ENCODE measurements around the gene ANKRD33B. TPM values are rescaled to one million over a fixed set of nuclear protein-coding genes. Genes with fewer than 3 reads are reported as not detected.

The ANKRD33B gene
- total RNA-seq, 2 donors from 2014 or later, result 4.1 to 7.4 TPM

DNA sequence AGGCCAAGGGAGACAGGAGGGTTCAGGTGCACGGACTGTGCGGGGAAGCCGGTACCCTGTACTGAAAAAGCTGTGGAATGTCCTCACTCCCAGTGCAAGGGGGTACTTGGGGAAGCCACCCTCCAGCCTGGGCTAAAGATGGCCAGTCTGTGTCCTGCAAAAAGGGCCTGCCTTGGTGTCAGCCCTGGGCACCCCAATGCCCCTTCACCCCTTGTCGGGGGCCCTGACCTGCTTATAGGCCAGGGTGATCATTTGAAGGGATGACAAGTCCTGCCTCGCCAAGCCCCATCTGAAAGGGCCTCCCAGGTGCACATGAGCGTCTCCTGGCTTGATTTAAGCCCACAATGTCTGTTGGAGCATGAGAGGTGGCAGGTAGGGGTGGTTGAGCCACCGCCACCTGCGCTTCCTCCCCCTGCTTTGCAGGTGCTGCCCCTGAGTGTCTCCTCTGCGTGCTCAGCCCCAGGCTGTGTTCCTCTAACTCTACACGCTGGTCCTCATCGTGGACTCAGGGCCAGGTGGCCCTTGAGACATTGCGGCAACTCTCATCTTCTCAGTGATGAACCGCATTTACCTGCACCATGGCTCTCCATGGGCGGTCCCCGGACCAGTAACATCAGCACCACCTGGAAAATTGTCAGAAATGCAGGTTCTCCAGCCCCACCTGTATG, 97.0 kb downstream of the ANKRD33B start:
- Histone ChIP-seq H3K27me3 (replicated peaks; ENCODE audit: insufficient read depth) (no peaks in the 10 kb centered on the region), H3K9me3 (no peaks in the 10 kb centered on the region), H3K4me1 (replicated peaks) (no peaks in the 10 kb centered on the region), H3K4me3 (no peak overlapping the region), H3K27ac (no peak overlapping the region), H3K36me3 (no peaks in the 10 kb centered on the region)
- DNase-seq (ENCODE audit: low spot score), result no peak
- intact Hi-C loops (cut with DNase I), result no loop called here
- WGBS, result 88% methylated on average over 15 of the region's 15 CpGs
- no peak for TF ChIP-seq POLR2A (IDR thresholded peaks at IDR 0.05)
- TF ChIP-seq, protein P1, sequence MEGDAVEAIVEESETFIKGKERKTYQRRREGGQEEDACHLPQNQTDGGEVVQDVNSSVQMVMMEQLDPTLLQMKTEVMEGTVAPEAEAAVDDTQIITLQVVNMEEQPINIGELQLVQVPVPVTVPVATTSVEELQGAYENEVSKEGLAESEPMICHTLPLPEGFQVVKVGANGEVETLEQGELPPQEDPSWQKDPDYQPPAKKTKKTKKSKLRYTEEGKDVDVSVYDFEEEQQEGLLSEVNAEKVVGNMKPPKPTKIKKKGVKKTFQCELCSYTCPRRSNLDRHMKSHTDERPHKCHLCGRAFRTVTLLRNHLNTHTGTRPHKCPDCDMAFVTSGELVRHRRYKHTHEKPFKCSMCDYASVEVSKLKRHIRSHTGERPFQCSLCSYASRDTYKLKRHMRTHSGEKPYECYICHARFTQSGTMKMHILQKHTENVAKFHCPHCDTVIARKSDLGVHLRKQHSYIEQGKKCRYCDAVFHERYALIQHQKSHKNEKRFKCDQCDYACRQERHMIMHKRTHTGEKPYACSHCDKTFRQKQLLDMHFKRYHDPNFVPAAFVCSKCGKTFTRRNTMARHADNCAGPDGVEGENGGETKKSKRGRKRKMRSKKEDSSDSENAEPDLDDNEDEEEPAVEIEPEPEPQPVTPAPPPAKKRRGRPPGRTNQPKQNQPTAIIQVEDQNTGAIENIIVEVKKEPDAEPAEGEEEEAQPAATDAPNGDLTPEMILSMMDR (IDR thresholded peaks at IDR 0.05), result no peak

DNA sequence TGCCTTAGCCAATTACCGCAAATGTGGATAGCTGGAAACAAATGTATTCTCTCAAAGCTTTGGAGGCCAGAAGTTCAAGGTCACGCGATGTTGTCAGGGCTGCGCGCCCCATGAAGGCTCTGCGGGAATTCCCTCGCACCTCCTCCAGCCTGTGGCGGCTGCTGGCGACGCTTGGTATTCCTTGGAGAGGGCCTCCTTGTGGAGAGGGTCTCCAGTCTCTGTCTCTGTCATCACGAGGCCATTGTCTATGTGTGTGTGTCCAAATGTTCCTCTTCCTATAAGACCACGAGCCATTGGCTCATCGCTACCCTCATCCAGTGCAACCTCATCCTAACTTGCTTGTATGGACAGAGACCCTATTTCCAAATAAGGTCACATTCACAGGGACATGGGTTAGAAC, 97.5 kb downstream of the ANKRD33B start:
- intact Hi-C loops (cut with DNase I), result no loop called here
- DNase-seq (ENCODE audit: low spot score), result no peak
- 95% methylated on average over 13 of the region's 13 CpGs for WGBS

DNA sequence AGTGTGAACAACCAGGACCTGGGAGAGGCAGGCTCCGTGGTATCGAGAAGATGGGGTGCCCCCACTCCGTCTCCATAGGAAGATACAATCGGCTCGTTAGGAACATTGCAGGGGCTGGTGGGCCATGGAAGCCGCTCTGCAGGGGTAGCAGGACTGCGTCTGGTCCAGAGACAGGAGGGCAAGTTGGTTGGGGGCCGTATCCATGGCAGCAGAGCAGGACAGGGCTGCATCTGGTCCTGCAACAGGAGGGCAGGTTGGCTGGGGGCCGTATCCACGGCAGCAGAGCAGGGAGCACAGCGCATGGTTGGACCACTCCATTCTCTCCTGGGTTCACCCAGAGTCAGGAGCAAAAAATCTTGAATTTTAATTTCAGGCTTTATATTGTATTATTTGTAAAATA, 98.2 kb downstream of the ANKRD33B start:
- no peak for DNase-seq (ENCODE audit: low spot score)

More for the DNA sequence above, 97.5 kb downstream of the ANKRD33B start:
- Histone ChIP-seq H3K9me3 (no peaks in the 10 kb centered on the region), H3K27ac (no peak overlapping the region), H3K27me3 (replicated peaks; ENCODE audit: insufficient read depth) (no peaks in the 10 kb centered on the region), H3K4me1 (replicated peaks) (no peaks in the 10 kb centered on the region), H3K4me3 (no peak overlapping the region), H3K36me3 (no peaks in the 10 kb centered on the region)
- TF ChIP-seq POLR2AphosphoS5 (IDR thresholded peaks at IDR 0.05), result no peak
- TF ChIP-seq, protein P1 (IDR thresholded peaks at IDR 0.05), result no peak
- no peak for TF ChIP-seq POLR2A (IDR thresholded peaks at IDR 0.05)

DNA sequence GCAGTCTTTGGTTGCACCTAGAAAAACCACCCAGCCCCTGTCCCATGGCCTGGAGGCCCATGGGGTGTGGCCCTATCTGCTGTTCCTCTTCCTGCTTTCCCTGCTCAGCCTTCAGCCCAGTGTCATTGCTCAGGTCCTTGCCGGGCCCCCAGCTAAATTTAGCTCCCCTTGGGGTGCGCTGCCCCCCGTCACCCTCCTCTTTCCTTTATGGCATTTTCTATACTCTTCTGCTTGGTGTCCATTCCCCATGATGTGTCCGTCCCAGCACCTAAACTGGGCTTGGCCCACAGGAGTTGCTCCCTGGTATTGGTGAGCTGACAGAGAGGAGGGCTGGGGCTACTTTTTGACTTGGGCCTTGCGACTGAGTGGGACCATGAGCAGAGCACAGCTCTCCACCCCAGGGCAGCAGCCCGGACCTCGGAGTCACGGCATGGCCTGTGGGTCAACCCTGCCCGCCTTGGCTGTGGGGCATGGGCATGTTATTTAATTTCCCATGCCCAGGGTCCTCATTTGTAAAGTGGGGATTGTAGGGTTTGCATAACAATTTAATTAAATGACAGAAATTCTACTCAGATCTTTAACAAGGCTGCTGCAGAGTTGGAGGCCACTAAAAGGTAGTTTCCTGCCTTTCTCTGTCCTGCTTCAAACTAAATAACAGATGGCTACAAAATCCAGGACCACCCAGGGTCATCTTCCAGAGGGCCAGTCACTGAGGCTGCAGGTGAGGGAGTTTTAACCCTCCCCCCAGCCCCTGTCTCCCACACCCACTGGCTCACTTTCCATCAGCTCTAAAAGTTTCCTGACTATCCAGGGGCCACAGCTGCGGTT, 99.0 kb downstream of the ANKRD33B start:
- TF ChIP-seq POLR2A (IDR thresholded peaks at IDR 0.05) (no peak), POLR2AphosphoS5 (IDR thresholded peaks at IDR 0.05) (no peak)
- TF ChIP-seq, protein P1 (IDR thresholded peaks at IDR 0.05), result no peak
- no peak for DNase-seq (ENCODE audit: low spot score)
- H3K4me3 ChIP-seq, result no peak overlapping the region
- no peaks in the 10 kb centered on the region for H3K27me3 ChIP-seq (replicated peaks; ENCODE audit: insufficient read depth)
- intact Hi-C loops (cut with DNase I), result no loop called here
- H3K9me3 ChIP-seq, result no peaks in the 10 kb centered on the region
- no peak overlapping the region for H3K27ac ChIP-seq
- H3K36me3 ChIP-seq, result no peaks in the 10 kb centered on the region
- WGBS, result 90% methylated on average over 10 of the region's 10 CpGs
- H3K4me1 ChIP-seq (replicated peaks), result no peaks in the 10 kb centered on the region

More for the DNA sequence above, 98.2 kb downstream of the ANKRD33B start:
- Histone ChIP-seq H3K9me3 (no peaks in the 10 kb centered on the region), H3K27me3 (replicated peaks; ENCODE audit: insufficient read depth) (no peaks in the 10 kb centered on the region), H3K4me3 (no peak overlapping the region), H3K4me1 (replicated peaks) (no peaks in the 10 kb centered on the region), H3K27ac (no peak overlapping the region), H3K36me3 (no peaks in the 10 kb centered on the region)
- TF ChIP-seq POLR2AphosphoS5 (IDR thresholded peaks at IDR 0.05), result no peak
- TF ChIP-seq, protein P1 (IDR thresholded peaks at IDR 0.05), result no peak
- TF ChIP-seq POLR2A (IDR thresholded peaks at IDR 0.05), result no peak
- 92% methylated on average over 11 of the region's 11 CpGs for WGBS
- intact Hi-C loops (cut with DNase I), result no loop called here
